Measurements from ENCODE around the gene SMYD3.
A peak's percentile ranks its signal among the peaks of the same experiment; 100 is the strongest.

SMYD3 gene

GRCh38 chr1:246131095-246131494 lies 376.0 kb downstream of the SMYD3 start:
- no peak for DNase-seq

DNA sequence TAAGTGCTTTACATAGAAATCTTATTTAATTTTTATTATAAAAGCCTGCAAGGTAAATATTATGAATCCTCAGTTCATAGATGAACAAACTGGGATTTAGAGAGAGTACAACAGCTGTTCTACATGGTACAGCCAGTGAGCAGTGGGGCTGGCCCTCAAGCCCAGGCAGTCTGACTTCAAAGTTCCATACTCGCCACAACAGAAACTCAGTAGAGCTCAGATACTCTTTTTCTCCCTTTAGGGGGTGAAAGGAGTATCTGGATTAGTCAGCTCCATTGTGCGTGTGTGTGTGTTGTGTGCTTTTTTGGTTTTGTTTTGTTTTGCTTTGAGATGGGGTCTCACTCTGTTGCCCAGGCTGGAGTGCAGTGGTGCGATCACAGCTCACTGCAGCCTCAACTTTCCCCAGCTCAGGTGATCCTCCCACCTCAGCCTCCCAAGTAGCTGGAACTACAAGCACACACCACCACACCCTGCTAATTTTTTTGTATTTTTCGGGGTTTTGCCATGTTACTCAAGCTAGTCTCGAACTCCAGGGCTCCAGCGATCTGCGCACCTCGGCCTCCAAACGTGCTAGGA lies 378.5 kb downstream of the SMYD3 start:
- no peak for DNase-seq

GRCh38 chr1:246126580-246126979 lies 380.5 kb downstream of the SMYD3 start:
- no peak for DNase-seq

- DNase-seq, result no peak
These were observed 385.0 kb downstream of the SMYD3 start for GRCh38 chr1:246122071-246122470.

GRCh38 chr1:246121533-246121932 lies 385.5 kb downstream of the SMYD3 start:
- DNase-seq, result no peak

- DNase-seq, result peak; percentile 16
These were observed 389.9 kb downstream of the SMYD3 start for GRCh38 chr1:246117066-246117791.

GRCh38 chr1:246114369-246114768 lies 392.7 kb downstream of the SMYD3 start:
- DNase-seq, result no peak

GRCh38 chr1:246113555-246114095 lies 393.5 kb downstream of the SMYD3 start:
- DNase-seq, result no peak

- no peak for DNase-seq
These were observed 395.5 kb downstream of the SMYD3 start for GRCh38 chr1:246111570-246111969.

DNA sequence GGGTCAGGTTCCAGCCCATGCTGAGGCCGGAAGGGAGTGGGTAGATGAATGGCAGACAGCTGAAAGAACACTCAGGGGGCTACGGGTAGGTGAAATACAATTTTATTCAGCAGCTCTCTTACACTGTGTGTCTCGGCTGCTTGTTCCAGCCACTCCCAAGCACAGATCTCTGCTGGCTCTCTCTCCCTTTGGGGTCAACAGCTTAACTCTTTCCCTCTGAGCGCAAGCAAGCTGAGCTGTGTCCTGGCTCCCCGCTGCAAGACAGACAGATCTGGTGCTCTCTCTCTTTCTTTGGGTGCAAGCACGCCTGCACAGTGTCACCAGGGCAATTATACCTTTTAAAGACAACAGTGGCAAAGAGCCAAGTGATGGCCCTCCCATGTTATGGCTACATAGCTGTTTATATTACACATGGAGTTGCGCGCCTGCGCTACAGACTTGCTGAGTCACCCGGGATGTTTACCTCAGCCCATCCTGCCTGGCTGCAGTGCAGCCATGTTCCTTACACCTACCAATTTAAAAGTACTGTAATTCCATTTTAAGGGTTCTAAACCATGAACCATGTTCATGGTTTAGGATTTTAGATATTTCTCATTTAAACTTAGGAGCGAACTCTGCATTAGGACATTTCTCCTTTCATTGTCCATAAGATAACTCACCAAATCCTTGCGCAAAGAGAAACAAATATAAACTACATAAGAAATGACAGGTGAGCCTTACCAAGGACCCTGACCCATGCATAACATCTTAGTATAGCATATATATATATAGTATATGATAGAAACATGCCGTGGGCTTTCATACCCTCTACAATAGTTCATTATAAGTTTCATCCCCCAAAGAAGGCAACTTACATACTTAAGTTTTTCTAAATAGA lies 396.5 kb downstream of the SMYD3 start:
- no peak for DNase-seq

- DNase-seq, result no peak
These were observed 398.7 kb downstream of the SMYD3 start for GRCh38 chr1:246108278-246108925.

- DNase-seq, result no peak
These were observed 399.4 kb downstream of the SMYD3 start for GRCh38 chr1:246107516-246108277.

DNA sequence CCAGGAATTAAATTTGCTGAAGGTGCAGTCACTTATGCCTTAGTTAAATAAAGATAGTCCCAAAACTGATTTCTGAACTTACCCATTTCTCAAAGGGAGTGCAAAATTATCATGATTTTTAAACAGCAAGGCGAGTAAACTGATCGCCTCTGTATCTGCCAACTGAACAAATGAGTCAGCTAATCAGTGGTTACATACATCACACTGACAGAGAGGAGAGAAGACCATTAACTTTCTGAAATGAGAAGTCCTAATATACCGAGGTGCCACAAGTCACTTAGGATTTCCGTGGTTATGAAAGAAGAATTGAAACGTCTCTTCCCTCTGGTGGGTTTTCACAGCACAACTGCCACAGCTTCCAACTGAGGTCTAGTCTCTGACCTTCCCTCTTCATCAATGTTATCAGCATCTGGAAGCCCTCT lies 400.7 kb downstream of the SMYD3 start:
- DNase-seq, result no peak

DNA sequence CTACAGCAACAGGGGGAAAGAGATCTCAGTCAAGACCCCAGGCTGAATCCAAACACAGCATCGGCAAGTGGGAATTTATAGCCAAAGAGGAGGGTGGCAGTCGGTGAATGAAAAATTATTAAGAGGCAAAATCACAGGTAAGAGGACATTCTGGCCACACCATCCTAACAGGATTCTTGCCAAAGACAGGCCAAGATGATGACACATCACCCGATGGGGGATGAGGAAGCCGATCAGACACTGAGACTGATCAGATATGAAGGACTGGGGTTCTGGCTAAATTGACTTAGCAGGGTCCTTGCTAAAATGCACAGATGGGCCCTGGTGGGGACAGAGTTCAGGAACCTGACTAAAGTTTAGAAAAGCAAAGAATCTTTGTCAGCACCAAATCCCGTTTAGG lies 402.2 kb downstream of the SMYD3 start:
- no peak for DNase-seq

GRCh38 chr1:246099570-246099969 lies 407.5 kb downstream of the SMYD3 start:
- DNase-seq, result no peak

- no peak for DNase-seq
These were observed 410.7 kb downstream of the SMYD3 start for GRCh38 chr1:246096356-246096755.

DNA sequence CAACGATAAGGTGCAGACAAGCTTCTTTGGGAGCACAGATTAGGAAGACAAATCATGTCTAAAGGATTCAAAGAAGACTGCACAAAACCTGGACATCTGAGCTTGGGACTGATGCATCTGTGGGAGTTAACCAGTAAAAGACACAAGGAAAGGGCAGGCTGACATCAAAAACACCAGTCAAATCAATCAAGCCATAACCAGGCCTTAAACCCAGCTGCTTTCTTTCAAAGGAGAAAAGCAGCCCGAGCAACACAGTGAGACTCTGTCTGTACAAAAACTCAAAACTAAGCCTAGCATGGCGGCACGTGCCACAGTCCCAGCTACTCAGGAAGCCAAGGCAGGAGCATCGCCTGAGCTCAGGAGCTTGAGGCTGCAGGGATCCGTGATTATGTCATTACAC lies 411.6 kb downstream of the SMYD3 start:
- DNase-seq, result no peak

- DNase-seq, result no peak
These were observed 413.8 kb downstream of the SMYD3 start for GRCh38 chr1:246093230-246093629.

- DNase-seq, result no peak
These were observed 414.9 kb downstream of the SMYD3 start for GRCh38 chr1:246092136-246092535.

- no peak for DNase-seq
These were observed 415.6 kb downstream of the SMYD3 start for GRCh38 chr1:246091477-246091876.

DNA sequence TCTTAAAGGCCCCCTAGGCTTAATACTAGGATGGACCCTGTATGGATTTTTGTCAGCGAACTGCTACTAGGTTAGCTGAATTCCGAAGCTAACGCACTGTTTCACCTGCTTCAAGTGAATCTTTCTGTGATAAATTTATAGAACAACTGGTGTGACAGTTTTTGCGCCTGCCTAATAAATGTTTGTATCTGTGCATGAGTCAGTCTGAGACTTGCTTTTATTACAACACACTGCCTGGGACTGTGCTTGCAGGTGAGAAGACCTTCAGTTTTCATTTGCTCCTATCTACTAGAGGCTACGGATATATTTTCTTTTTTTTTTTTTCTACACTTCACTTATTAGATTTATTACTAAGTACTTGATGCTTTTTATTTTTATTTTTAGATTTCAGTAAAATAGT lies 420.9 kb downstream of the SMYD3 start:
- no peak for DNase-seq

DNA sequence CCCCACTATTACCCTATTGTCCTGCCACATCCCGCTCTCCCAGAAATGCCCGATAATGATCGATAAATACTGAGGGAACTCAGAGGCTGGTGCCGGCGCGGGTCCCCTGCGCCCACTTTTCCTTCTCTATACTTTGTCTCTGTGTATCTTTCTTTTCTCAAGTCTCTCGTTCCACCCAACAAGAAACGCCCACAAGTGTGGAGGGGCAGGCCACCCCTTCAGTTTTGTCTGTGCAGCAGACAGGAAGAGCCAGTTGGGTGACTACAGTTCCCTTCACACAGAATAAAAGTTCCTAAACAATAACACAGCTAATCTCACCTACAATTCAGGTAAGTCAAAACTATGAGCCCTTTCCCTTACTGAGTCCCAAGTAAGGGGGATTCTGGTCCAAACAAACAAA lies 423.7 kb downstream of the SMYD3 start:
- no peak for DNase-seq

Measured in activated CD4-positive, alpha-beta T cell treated with anti-CD3 and anti-CD28 coated beads, Interleukin-2, amount 50 U/mL, for 1 hour (primary cell).